Progenitor cell of endocrine pancreas (in vitro differentiated cells): Measurements from ENCODE around the gene EFCAB5. TPM values are rescaled to one million over a fixed set of nuclear protein-coding genes. Genes with fewer than 3 reads are reported as not detected.

ENCODE experiments used
- DNase-seq: peaks from one replicate; pipeline ENCODE4 v3.0.0; 2021; ENCODE audit warnings: low spot score; ENCODE audit not compliant: unreplicated experiment
- H3K27ac Mint-ChIP-seq: 2 replicates; pipeline ENCODE4 v1.8.0; 2021; ENCODE audit warnings: mild to moderate bottlenecking, moderate library complexity, mixed read lengths
- H3K27me3 Mint-ChIP-seq: 2 replicates; pipeline ENCODE4 v1.8.0; 2021; ENCODE audit warnings: mixed read lengths
- H3K36me3 Mint-ChIP-seq: 2 replicates; pipeline ENCODE4 v1.8.0; 2022; ENCODE audit warnings: mixed read lengths; ENCODE audit not compliant: insufficient read depth
- H3K4me1 Mint-ChIP-seq: 2 replicates; pipeline ENCODE4 v1.8.0; 2021; ENCODE audit warnings: low read depth, mixed read lengths
- H3K4me3 Mint-ChIP-seq: 2 replicates; pipeline ENCODE4 v1.8.0; 2021; ENCODE audit warnings: low read depth, mild to moderate bottlenecking, moderate library complexity, mixed read lengths
- H3K9me3 Mint-ChIP-seq: 2 replicates; pipeline ENCODE4 v1.8.0; 2021; ENCODE audit warnings: low read depth, mixed read lengths
- microRNA-seq: library from miRNA; unstranded; fragments of <30 nt; microRNA quantifications from one replicate; pipeline ENCODE4 v1.1.0, GENCODE V29; 2020; ENCODE audit warnings: borderline number of aligned reads; ENCODE audit not compliant: unreplicated experiment
- total RNA-seq: library from RNA; stranded (reverse); gene quantifications from 2 replicates; pipeline ENCODE4 v1.2.1, GENCODE V29; 2021
- TF ChIP-seq, protein P1 (sequence below): fragments of 200-600 bp; sonication (generic); IDR thresholded peaks from one replicate; pipeline ENCODE4 v1.5.0; 2021; ENCODE audit warnings: antibody characterized with exemption, mild to moderate bottlenecking; ENCODE audit not compliant: unreplicated experiment

Gene EFCAB5
- total RNA-seq, 1 donor from 2014 or later = not detected

DNA sequence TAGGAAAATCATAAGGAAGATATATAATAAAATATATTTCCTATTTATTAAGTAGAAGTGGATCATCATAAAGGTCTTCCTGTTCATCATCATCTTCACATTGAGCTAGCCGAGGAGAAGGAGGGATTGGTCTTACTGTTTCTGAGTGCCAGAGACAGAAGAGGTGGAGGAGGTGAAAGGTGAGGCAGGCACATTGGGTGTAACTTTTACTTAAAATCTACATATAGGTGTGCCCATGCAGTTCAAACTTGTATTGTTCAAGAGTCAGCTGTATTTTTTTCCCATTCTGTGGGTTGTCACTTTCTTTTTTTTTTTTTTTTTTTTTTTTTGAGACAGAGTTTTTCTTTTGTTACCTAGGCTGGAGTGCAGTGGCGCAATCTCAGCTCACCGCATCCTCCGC, 210.0 kb downstream of the EFCAB5 start:
- Mint-ChIP-seq H3K36me3 (peaks cover 16% of the 10 kb centered on the region), H3K27ac (no peak overlapping the region), H3K27me3 (no peaks in the 10 kb centered on the region), H3K4me1 (no peaks in the 10 kb centered on the region), H3K9me3 (no peaks in the 10 kb centered on the region), H3K4me3 (no peak overlapping the region)
- DNase-seq = no peak
- TF ChIP-seq, protein P1, sequence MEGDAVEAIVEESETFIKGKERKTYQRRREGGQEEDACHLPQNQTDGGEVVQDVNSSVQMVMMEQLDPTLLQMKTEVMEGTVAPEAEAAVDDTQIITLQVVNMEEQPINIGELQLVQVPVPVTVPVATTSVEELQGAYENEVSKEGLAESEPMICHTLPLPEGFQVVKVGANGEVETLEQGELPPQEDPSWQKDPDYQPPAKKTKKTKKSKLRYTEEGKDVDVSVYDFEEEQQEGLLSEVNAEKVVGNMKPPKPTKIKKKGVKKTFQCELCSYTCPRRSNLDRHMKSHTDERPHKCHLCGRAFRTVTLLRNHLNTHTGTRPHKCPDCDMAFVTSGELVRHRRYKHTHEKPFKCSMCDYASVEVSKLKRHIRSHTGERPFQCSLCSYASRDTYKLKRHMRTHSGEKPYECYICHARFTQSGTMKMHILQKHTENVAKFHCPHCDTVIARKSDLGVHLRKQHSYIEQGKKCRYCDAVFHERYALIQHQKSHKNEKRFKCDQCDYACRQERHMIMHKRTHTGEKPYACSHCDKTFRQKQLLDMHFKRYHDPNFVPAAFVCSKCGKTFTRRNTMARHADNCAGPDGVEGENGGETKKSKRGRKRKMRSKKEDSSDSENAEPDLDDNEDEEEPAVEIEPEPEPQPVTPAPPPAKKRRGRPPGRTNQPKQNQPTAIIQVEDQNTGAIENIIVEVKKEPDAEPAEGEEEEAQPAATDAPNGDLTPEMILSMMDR = no peak

DNA sequence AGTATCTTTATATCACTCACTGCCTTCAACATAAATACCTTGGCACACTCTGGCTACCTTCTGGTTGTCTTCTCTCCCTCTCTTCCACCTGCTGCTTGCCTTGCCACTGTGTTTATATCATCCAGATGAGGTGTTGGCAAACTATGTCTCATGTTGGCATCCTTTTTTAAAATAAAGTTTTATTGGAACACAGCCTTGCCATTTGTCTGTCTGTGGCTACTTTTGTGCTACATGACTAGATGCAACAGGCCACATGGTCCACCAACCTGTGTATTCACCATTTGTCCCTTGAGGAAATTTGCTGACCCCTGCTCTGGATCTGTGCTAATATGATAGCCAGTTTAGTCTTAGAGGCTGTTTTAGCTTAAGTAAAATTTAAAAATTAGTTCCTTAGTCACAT, 212.0 kb downstream of the EFCAB5 start:
- no peak for DNase-seq
- no peak overlapping the region for H3K27ac Mint-ChIP-seq
- TF ChIP-seq, protein P1 = no peak
- H3K9me3 Mint-ChIP-seq = peaks cover 4% of the 10 kb centered on the region
- H3K36me3 Mint-ChIP-seq = peaks cover 25% of the 10 kb centered on the region
- H3K27me3 Mint-ChIP-seq = no peaks in the 10 kb centered on the region
- H3K4me3 Mint-ChIP-seq = no peak overlapping the region
- no peaks in the 10 kb centered on the region for H3K4me1 Mint-ChIP-seq

DNA sequence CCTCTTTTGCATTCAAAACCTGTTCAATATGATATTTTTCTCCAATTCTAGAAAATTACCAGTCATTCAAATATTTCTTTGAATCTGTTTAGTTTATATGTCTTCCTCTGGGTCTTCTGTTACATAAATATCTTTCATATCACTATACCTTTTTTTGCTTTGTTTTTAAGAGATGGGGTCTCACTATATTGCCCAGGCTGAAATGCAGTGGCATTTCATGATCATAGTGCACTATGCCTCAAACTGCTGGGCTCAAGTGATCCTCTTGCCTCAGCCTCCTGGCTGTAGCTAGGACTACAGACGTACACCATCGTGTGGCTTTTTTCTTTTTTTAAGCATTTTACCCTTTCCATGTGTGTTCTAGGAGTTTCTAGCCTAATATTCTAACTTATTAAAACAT, 214.0 kb downstream of the EFCAB5 start:
- Mint-ChIP-seq H3K27ac (no peak overlapping the region), H3K4me1 (no peaks in the 10 kb centered on the region), H3K36me3 (peaks cover 41% of the 10 kb centered on the region), H3K4me3 (no peak overlapping the region), H3K9me3 (peaks cover 20% of the 10 kb centered on the region), H3K27me3 (no peaks in the 10 kb centered on the region)
- no peak for DNase-seq
- TF ChIP-seq, protein P1 = no peak

Small RNAs within 50 kb of the gene (microRNA-seq; reads per million reads assigned to microRNA genes)
- gene MIR423 = not detected

Other genes starting within 250 kb of the EFCAB5 start
- 20.2 and 20.7 TPM in 2 replicates for gene SSH2, start 11.4 kb upstream of the EFCAB5 start, total RNA-seq
- gene NSRP1, start 175.2 kb downstream of the EFCAB5 start, total RNA-seq = 25.3 and 29.0 TPM in 2 replicates